SU-DHL-6 (cell line): ENCODE measurements around the gene GPAT3.
"Not testable (repeated sequence)": the region's sequence is repeated elsewhere in the genome, so short reads cannot be mapped to it uniquely, and the experiment has no call there.

Experiments used
- H2AFZ ChIP-seq: fragments of 200-600 bp; sonication (generic); 2 replicates; pipeline ENCODE4 v1.6.1; 2014; ENCODE audit warnings: low read depth, mild to moderate bottlenecking, moderate library complexity, mixed read lengths, antibody characterized with exemption, low read length; ENCODE audit not compliant: severe bottlenecking
- H3F3A ChIP-seq: fragments of 200-600 bp; shearing (Covaris generic); 2 replicates; pipeline ENCODE4 v1.6.0; 2016; ENCODE audit warnings: antibody characterized with exemption, mild to moderate bottlenecking; ENCODE audit not compliant: insufficient read depth
- H3K27ac ChIP-seq: fragments of 200-600 bp; sonication (generic); 2 replicates; pipeline ENCODE4 v1.5.1; 2016; ENCODE audit warnings: low read depth, mild to moderate bottlenecking, low read length, moderate library complexity, mixed read lengths
- H3K27me3 ChIP-seq: fragments of 200-600 bp; sonication (generic), shearing (Covaris generic); 2 replicates; pipeline ENCODE4 v1.6.0; 2014; ENCODE audit warnings: mild to moderate bottlenecking, low read length
- H3K36me3 ChIP-seq: fragments of 200-600 bp; sonication (generic); 2 replicates; pipeline ENCODE4 v1.6.1; 2014; ENCODE audit warnings: mild to moderate bottlenecking, low read length, mixed read lengths
- H3K4me2 ChIP-seq: fragments of 300-600, 200-600 bp; shearing (Covaris generic), sonication (generic); 2 replicates; pipeline ENCODE4 v1.6.0; 2014; ENCODE audit warnings: low read length, low read depth, mild to moderate bottlenecking; ENCODE audit not compliant: poor library complexity, severe bottlenecking
- H3K4me3 ChIP-seq: fragments of 200-600 bp; sonication (generic); 2 replicates; pipeline ENCODE4 v1.5.1; 2014; ENCODE audit warnings: antibody characterized with exemption, low read length, mild to moderate bottlenecking, mixed read lengths; ENCODE audit not compliant: insufficient read depth, poor library complexity, severe bottlenecking
- H3K79me2 ChIP-seq: fragments of 200-600 bp; sonication (generic); 2 replicates; pipeline ENCODE4 v1.6.1; 2014; ENCODE audit warnings: mild to moderate bottlenecking, low read length, moderate library complexity; ENCODE audit not compliant: insufficient read depth
- H3K9ac ChIP-seq: fragments of 200-600 bp; sonication (generic); 2 replicates; pipeline ENCODE4 v1.7.0; 2014; ENCODE audit warnings: mild to moderate bottlenecking, low read length
- H3K9me2 ChIP-seq: fragments of 200-600 bp; sonication (generic); replicated peaks from 2 replicates; pipeline ENCODE4 v1.6.1; 2014; ENCODE audit warnings: low read length; ENCODE audit not compliant: insufficient read depth
- H3K9me3 ChIP-seq: fragments of 200-600 bp; sonication (generic); 2 replicates; pipeline ENCODE4 v1.6.1; 2014; ENCODE audit warnings: low read length, mixed read lengths; ENCODE audit not compliant: insufficient read depth
- H4K20me1 ChIP-seq: fragments of 200-600 bp; sonication (generic); 2 replicates; pipeline ENCODE4 v1.6.1; 2014; ENCODE audit warnings: low read depth, mild to moderate bottlenecking, antibody characterized with exemption, low read length, moderate library complexity, mixed read lengths
- CTCF ChIP-seq: fragments of 200-600 bp; sonication (generic); IDR thresholded peaks from one replicate; pipeline ENCODE4 v1.5.1; 2017; ENCODE audit warnings: antibody characterized with exemption, mild to moderate bottlenecking, low read length, moderate library complexity; ENCODE audit not compliant: insufficient read depth, poor library complexity, severe bottlenecking
- EZH2phosphoT487 ChIP-seq: fragments of 200-600 bp; sonication (generic), shearing (Covaris generic); conservative IDR thresholded peaks from 2 replicates; pipeline ENCODE4 v1.6.1; 2018; ENCODE audit warnings: mild to moderate bottlenecking, antibody characterized with exemption, low read length, moderate library complexity, mixed read lengths

GPAT3 gene

DNA sequence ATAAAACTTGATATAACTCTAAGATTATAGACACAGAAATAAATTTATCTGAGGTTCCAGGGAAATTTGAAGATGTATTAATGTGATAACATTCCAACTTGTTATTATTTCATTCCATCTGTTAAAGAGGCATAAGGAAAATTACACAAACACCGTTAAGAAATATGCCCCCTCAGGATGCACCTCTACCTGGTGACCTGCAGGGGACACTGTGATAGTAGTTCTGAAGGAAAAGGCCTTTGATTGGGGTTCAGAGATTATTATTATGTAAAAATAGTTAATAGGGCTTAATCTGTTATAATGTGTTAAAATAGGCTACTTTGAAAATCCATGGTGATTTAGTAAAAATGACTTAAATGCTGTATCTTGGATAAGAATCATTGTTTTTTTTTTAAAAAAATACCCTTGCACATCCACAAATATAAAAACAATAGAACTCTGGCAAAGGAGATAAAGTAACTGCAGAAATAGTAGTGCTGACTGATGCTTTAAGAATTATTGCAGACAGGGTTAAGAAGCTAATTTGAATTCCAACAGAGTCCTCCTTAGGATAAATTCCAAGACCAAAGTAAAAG, 44.9 kb upstream of the GPAT3 start:
- H3K4me3 ChIP-seq = no peak overlapping the region

DNA sequence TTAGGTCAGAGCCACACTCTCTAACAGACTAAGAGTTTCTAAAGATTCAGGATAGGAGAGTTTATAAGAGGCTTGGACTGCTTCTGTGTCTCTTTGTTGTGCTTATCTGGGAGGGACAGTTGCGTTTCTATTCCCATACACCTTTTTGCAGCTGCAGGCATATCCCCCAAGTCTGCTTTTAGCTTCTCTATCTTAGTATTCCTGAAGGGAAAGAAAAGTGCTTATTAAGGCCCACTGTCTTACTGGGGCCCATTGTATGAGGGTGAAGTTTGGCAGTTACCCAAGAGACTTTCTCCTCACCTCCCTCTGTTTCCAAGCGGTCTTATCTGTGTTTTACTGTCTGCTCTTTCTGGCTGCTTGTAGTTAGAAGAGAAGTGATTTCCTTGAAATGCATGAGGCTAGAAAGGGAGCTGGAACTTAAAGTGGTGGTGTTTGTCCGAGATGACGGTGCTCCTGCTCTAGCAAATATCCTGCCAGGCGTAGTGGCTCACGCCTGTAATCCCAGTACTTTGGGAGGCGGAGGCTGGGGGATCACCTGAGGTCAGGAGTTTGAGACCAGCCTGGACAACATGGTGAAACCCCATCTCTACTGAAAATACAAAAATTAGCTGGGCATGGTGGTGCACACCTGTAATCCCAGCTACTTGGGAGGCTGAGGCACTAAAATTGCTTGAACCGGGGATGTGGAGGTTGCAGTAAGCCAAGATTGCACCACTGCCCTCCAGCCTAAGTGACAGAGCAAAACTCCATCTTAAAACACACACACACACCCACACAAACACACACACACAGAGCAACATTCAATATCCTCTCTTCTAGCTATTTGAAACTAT, 39.6 kb upstream of the GPAT3 start:
- H3K4me3 ChIP-seq, H3K36me3 ChIP-seq, H3K27me3 ChIP-seq, H2AFZ ChIP-seq, H3K9me3 ChIP-seq, H3K4me2 ChIP-seq, H3K9me2 ChIP-seq, H3F3A ChIP-seq, H3K27ac ChIP-seq, H3K79me2 ChIP-seq, H4K20me1 ChIP-seq, H3K9ac ChIP-seq: not testable (repeated sequence)

More for the DNA sequence above, 44.9 kb upstream of the GPAT3 start:
- H4K20me1 ChIP-seq = no peaks in the 10 kb centered on the region
- H3F3A ChIP-seq = no peaks in the 10 kb centered on the region
- no peak overlapping the region for H3K27ac ChIP-seq
- no peaks in the 10 kb centered on the region for H3K9me2 ChIP-seq
- no peak overlapping the region for H3K4me2 ChIP-seq
- H3K9ac ChIP-seq = no peak overlapping the region
- no peaks in the 10 kb centered on the region for H3K79me2 ChIP-seq
- H2AFZ ChIP-seq = no peak overlapping the region
- H3K36me3 ChIP-seq = no peaks in the 10 kb centered on the region
- no peaks in the 10 kb centered on the region for H3K27me3 ChIP-seq
- no peaks in the 10 kb centered on the region for H3K9me3 ChIP-seq
- TF ChIP-seq CTCF = peak; percentile 40
- TF ChIP-seq EZH2phosphoT487 = no peak

DNA sequence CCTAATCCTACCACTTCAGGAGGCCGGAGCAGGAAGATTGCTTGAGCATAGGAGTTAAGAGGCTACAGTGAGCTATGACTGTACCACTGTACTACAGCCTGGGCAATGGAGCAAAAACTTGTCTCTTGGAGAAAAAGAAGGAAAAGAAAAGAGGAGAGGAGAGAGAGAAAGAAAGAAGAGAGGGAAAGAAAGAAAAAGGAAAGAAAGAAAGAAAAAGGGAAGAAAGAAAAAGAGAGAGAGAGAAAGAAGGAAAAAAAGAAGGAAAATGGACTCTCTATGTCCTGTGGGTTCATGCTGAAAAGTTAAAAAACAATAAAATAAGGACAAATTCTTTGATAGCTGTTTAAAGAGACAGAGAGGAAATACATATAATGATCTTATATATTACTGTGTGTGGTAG, 37.7 kb upstream of the GPAT3 start:
- H3F3A ChIP-seq = no peaks in the 10 kb centered on the region
- no peak overlapping the region for H3K27ac ChIP-seq
- H3K79me2 ChIP-seq = no peaks in the 10 kb centered on the region
- TF ChIP-seq CTCF (no peak), EZH2phosphoT487 (no peak)
- H3K4me2 ChIP-seq = no peak overlapping the region
- H3K9me3 ChIP-seq = no peaks in the 10 kb centered on the region
- no peak overlapping the region for H3K4me3 ChIP-seq
- H3K27me3 ChIP-seq = no peaks in the 10 kb centered on the region
- H2AFZ ChIP-seq = no peak overlapping the region
- H3K9ac ChIP-seq = no peak overlapping the region
- H4K20me1 ChIP-seq = no peaks in the 10 kb centered on the region
- H3K36me3 ChIP-seq = no peaks in the 10 kb centered on the region
- no peaks in the 10 kb centered on the region for H3K9me2 ChIP-seq

DNA sequence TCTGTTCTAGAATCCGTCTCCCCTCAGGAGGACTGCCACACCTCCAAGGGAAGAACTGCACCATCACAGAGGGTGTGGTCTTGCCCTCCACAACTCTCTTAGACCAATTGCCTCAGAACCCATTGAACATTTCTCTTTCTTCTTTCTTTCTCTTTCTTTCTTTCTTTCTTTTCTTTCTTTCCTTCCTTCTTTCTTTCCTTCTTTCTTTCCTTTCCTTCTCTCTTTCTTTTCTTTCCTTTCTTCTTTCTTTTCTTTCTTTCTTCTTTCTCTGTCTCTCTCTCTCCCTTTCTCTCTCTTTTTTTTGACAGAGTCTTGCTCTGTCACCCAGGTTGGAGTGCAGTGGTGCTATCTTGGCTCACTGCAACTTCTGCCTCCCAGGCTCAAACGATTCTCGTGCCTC, 34.2 kb upstream of the GPAT3 start:
- not testable (repeated sequence) for H3K9me3 ChIP-seq, H4K20me1 ChIP-seq, H3K9ac ChIP-seq, H3K79me2 ChIP-seq, H3F3A ChIP-seq, H3K4me3 ChIP-seq, H3K27ac ChIP-seq, H3K9me2 ChIP-seq, H3K27me3 ChIP-seq, H3K4me2 ChIP-seq, H2AFZ ChIP-seq, H3K36me3 ChIP-seq
